Mesothelial cell of epicardium (in vitro differentiated cells): Measurements from ENCODE around the gene BRD7. TPM values are rescaled to one million over a fixed set of nuclear protein-coding genes. Genes with fewer than 3 reads are reported as not detected.

Experiments
- DNase-seq, 2 experiments: peaks; one replicate each; pipeline ENCODE4 v3.0.0; 2021; ENCODE audit warnings: low spot score in 2 of 2; ENCODE audit not compliant: unreplicated experiment in 2 of 2
- H3K27ac Mint-ChIP-seq: 2 replicates; pipeline ENCODE4 v1.8.0; 2021; ENCODE audit warnings: mixed read lengths
- H3K27me3 Mint-ChIP-seq: 2 replicates; pipeline ENCODE4 v1.8.0; 2021; ENCODE audit warnings: low read depth, mixed read lengths
- H3K36me3 Mint-ChIP-seq: 2 replicates; pipeline ENCODE4 v1.8.0; 2021; ENCODE audit warnings: mixed read lengths
- H3K4me1 Mint-ChIP-seq: 2 replicates; pipeline ENCODE4 v1.8.0; 2021; ENCODE audit warnings: mixed read lengths
- H3K4me3 Mint-ChIP-seq: 2 replicates; pipeline ENCODE4 v1.8.0; 2021; ENCODE audit warnings: mild to moderate bottlenecking, moderate library complexity, mixed read lengths
- H3K9me3 Mint-ChIP-seq: 2 replicates; pipeline ENCODE4 v1.8.0; 2021; ENCODE audit warnings: mixed read lengths
- CTCF ChIP-seq: fragments of 200-600 bp; sonication (generic); IDR thresholded peaks from one replicate; pipeline ENCODE4 v1.5.0; 2021; ENCODE audit warnings: antibody characterized with exemption; ENCODE audit not compliant: unreplicated experiment
- total RNA-seq: library from RNA; stranded (reverse); gene quantifications from 3 replicates; pipeline ENCODE4 v1.2.1, GENCODE V29; 2021

Gene BRD7
- total RNA-seq, 1 donor from 2014 or later: 76.8 TPM

DNA sequence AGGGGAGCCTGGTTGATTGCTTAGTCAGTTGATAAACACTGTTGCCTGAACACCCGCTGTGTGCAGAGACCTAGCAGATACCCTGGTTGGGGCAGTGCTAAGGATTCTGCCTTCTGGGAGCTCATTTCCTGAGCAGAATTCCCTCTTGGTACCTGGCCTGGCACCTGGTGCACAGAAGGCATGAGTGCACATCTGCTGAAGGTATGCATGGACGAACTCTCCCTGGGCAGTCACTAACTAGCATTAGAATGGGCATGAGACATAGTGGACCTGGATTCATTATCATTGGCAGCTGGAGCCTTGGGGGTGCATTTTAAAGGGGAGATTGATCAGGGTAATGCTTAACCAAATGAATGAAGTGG, 89.3 kb downstream of the BRD7 start:
- H3K27me3 Mint-ChIP-seq: no peaks in the 10 kb centered on the region
- no peak for DNase-seq
- H3K9me3 Mint-ChIP-seq: peaks cover 14% of the 10 kb centered on the region
- peaks cover 3% of the 10 kb centered on the region for H3K36me3 Mint-ChIP-seq
- H3K4me1 Mint-ChIP-seq: no peaks in the 10 kb centered on the region
- no peak overlapping the region for H3K27ac Mint-ChIP-seq
- no peak overlapping the region for H3K4me3 Mint-ChIP-seq
- no peak for TF ChIP-seq CTCF

- H3K9me3 Mint-ChIP-seq: peaks cover 14% of the 10 kb centered on the region
- no peak overlapping the region for H3K27ac Mint-ChIP-seq
- H3K27me3 Mint-ChIP-seq: no peaks in the 10 kb centered on the region
- H3K4me3 Mint-ChIP-seq: no peak overlapping the region
- H3K4me1 Mint-ChIP-seq: no peaks in the 10 kb centered on the region
- DNase-seq: no peak
- peaks cover 3% of the 10 kb centered on the region for H3K36me3 Mint-ChIP-seq
- TF ChIP-seq CTCF: no peak
Measured at GRCh38 chr16:50278251-50278650, 90.5 kb downstream of the BRD7 start.

DNA sequence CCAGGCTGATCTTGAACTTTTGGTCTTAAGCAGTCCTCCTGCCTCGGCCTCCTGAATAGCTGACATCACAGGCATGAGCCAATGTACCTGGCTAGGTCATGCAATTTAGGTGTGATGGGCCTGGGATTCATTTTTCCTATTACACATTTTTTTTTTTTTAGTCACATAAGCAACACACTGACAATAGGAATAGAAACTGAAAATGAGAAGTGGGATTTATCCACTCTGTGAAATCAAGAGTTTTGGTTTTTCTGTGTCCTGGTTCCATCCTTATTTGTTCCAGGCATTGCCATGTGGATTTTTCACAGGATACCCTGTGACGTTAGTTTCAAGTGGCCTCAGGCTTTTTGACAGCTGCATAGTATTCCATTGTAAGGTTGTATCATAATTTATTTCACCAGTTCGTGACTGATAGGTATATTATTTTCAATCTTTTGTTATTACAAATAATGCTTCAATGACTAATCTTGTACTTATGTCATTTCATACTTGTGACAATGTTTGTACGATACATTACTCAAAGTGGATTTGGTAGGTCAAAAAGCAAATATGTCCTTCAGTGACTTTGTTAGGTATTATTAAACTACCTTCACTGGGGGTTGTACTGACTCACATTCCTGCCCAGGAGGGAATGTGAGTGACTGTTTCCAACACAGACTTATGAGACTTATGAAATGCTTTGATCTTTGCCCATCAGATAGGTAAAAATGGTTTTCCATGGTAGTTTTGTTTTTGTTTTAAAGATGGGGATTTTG, 91.8 kb downstream of the BRD7 start:
- Mint-ChIP-seq H3K4me1 (no peaks in the 10 kb centered on the region), H3K4me3 (no peak overlapping the region), H3K27ac (no peak overlapping the region), H3K27me3 (no peaks in the 10 kb centered on the region), H3K36me3 (peaks cover 3% of the 10 kb centered on the region), H3K9me3 (peaks cover 14% of the 10 kb centered on the region)
- TF ChIP-seq CTCF: no peak
- no peak for DNase-seq

- Mint-ChIP-seq H3K27me3 (no peaks in the 10 kb centered on the region), H3K4me1 (no peaks in the 10 kb centered on the region), H3K4me3 (no peak overlapping the region), H3K36me3 (peaks cover 3% of the 10 kb centered on the region), H3K9me3 (peaks cover 14% of the 10 kb centered on the region), H3K27ac (no peak overlapping the region)
- no peak for DNase-seq
- no peak for TF ChIP-seq CTCF
Measured at GRCh38 chr16:50276326-50276640, 92.5 kb downstream of the BRD7 start.

DNA sequence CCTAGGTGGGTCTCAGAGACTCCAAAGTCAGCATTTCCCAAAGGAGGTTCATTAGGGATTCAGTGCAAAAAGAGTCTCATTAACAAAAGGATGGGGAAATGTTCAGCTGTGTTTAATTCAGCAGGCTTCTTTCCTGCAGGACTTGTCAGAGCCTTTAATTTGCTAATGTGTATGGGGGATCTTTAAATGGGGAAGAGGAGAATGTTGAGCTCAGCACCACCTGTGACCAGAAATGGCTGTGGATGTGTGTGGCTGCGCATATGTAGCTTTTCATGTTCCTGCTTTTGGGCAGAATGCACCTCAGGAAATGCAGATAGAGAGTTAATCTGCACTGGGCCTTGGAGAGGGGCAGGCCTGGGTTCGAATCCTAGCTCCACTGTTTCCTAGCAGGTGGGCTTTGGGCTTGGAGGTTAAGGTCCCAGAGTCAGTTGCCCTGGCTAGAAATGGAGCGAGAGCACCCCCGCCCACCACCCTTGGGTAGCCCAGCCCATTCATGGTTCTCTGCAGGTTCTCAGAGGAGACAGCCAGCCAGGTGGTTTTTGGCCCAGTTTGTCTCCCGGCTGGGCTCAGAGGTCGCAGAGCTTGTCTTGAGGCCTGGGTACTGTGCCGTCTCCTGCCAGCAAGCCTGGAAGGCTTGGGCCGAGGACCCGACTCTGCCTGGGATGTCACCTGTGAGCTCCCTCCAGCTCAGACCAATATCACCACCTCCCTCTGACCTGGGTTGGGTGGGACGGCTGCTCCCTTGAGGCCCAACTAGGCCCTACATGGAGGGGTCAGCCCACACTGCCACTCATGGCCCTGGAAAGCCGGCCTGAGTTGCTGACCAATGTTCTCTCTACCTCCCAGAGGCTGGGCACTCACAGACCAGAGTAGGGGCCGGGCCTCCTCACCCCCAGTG, 93.1 kb downstream of the BRD7 start:
- no peak for DNase-seq
- H3K36me3 Mint-ChIP-seq: peaks cover 3% of the 10 kb centered on the region
- no peak overlapping the region for H3K4me3 Mint-ChIP-seq
- peaks cover 14% of the 10 kb centered on the region for H3K9me3 Mint-ChIP-seq
- H3K27ac Mint-ChIP-seq: no peak overlapping the region
- no peaks in the 10 kb centered on the region for H3K27me3 Mint-ChIP-seq
- TF ChIP-seq CTCF: no peak
- no peaks in the 10 kb centered on the region for H3K4me1 Mint-ChIP-seq
